GM23338 (cell line): ENCODE measurements around the gene IL6R.

Experiments
- CTCF ChIP-seq, 2 experiments: fragments of 200-600 bp in 1 of 2; sonication (generic) in 1 of 2; conservative IDR thresholded peaks; 2 replicates each; pipeline versions ENCODE4 v1.5.1 to v1.6.1; 2016 to 2017; ENCODE audit warnings: antibody characterized with exemption in 2 of 2, low read depth in 2 of 2, mild to moderate bottlenecking in 2 of 2, moderate library complexity in 1 of 2
- EZH2 ChIP-seq: fragments of 200-600 bp; sonication (generic); IDR thresholded peaks from one replicate; pipeline ENCODE4 v1.8.0; 2017; ENCODE audit warnings: antibody characterized with exemption, mild to moderate bottlenecking, low read depth; ENCODE audit not compliant: unreplicated experiment
- EZH2phosphoT487 ChIP-seq: fragments of 200-600 bp; sonication (generic); IDR thresholded peaks from one replicate; pipeline ENCODE4 v1.8.1; 2018; ENCODE audit warnings: antibody characterized with exemption; ENCODE audit not compliant: unreplicated experiment
- JUNB ChIP-seq: IDR thresholded peaks from one replicate; pipeline ENCODE4 v1.6.1; 2016; ENCODE audit warnings: antibody characterized with exemption; ENCODE audit not compliant: unreplicated experiment
- POLR2AphosphoS5 ChIP-seq: IDR thresholded peaks from 2 replicates; pipeline ENCODE4 v1.6.1; 2016; ENCODE audit warnings: antibody characterized with exemption, low read depth

- TF ChIP-seq CTCF (conservative IDR thresholded peaks at IDR 0.05; ENCODE audit: low read depth in 2 of 2) (no peak), EZH2 (no peak), EZH2phosphoT487 (no peak), POLR2AphosphoS5 (no peak), JUNB (no peak)
These were observed 5.2 kb downstream of the IL6R start for GRCh38 chr1:154410185-154410827.
